Suprapubic skin (tissue), 4 donors: ENCODE data around the gene CADM2. TPM values are rescaled to one million over a fixed set of nuclear protein-coding genes. Genes with fewer than 3 reads are reported as not detected.
A peak's percentile ranks its signal among the peaks of the same experiment; 100 is the strongest.

ENCODE experiments used
- DNase-seq, 2 donors: peaks; one replicate each; pipeline ENCODE4 v3.0.0-alpha.2; 2019; ENCODE audit warnings: low spot score in 2 of 2
- H3K27ac ChIP-seq: fragments of 200-600 bp; sonication (generic); one replicate; pipeline ENCODE4 v1.5.1; 2019
- H3K27me3 ChIP-seq: fragments of 200-600 bp; sonication (generic); one replicate; pipeline ENCODE4 v1.5.1; 2019
- H3K36me3 ChIP-seq: fragments of 200-600 bp; sonication (generic); one replicate; pipeline ENCODE4 v1.5.1; 2019
- H3K4me1 ChIP-seq: fragments of 200-600 bp; sonication (generic); one replicate; pipeline ENCODE4 v1.5.1; 2019
- H3K4me3 ChIP-seq: fragments of 200-600 bp; sonication (generic); one replicate; pipeline ENCODE4 v1.5.1; 2019; ENCODE audit warnings: mild to moderate bottlenecking
- H3K9me3 ChIP-seq: fragments of 200-600 bp; sonication (generic); one replicate; pipeline ENCODE4 v1.5.1; 2019
- CTCF ChIP-seq, 2 donors: fragments of 200-600 bp in 1 of 2; fragments of 450-650 bp in 1 of 2; sonication (generic) in 1 of 2; IDR thresholded peaks; one replicate each; pipeline ENCODE4 v1.5.1; 2016 to 2019; ENCODE audit warnings: antibody characterized with exemption in 2 of 2, mild to moderate bottlenecking in 1 of 2, moderate library complexity in 1 of 2
- EP300 ChIP-seq: sonication (generic); formaldehyde crosslinking; IDR thresholded peaks from one replicate; pipeline ENCODE4 v1.6.1; 2017; ENCODE audit warnings: antibody characterized with exemption
- POLR2A ChIP-seq, 2 donors: fragments of 450-650 bp; IDR thresholded peaks; one replicate each; pipeline ENCODE4 v1.6.1; 2017; ENCODE audit warnings: antibody characterized with exemption in 2 of 2, mild to moderate bottlenecking in 2 of 2, moderate library complexity in 2 of 2
- POLR2AphosphoS5 ChIP-seq, 3 donors: sonication (generic); formaldehyde crosslinking; IDR thresholded peaks; one replicate each; pipeline ENCODE4 v1.6.1; 2017; ENCODE audit warnings: antibody characterized with exemption in 3 of 3
- WGBS: methylation state at CpG from one replicate; pipeline ENCODE4 v1.1.5; 2018; 5-methylcytosine and 5-hydroxymethylcytosine counted together
- total RNA-seq, 4 donors: library from RNA; depleted of rRNA; stranded (reverse); fragments of >200 nt; gene quantifications; one replicate each; pipeline ENCODE4 v1.1.0, GENCODE V29; 2016

Gene CADM2
- total RNA-seq, 4 donors from 2014 or later: 0.68 to 2.8 (median 1.4) TPM

DNA sequence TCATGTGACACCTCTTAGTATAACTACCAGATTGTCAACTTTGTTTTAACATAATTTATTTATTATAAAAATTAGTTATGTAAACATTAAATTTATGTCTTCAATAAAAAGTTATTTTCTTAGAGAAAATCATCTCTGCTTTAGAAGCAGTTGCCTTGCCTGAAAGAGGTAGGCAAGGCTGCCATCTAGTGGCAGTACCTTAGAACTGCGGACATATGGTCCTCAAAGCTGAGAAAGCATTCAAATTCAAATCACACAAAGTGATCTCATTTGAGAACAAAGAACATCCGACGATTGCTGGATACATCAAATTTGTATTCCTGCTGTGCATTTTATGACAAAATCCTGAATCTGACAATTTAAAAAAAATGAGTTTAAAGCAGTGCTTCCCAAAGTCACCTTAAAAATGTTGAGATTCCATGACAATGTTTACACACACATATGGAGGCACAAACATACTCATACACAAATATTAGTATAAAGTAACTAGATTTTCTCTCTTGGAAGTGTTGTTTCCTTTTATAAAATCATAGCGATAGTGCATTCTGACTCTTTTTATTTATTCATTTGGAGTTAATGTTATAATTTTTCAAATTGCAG lies 617.4 kb downstream of the CADM2 start:
- 18% methylated on average over 4 of the region's 4 CpGs for WGBS
- Histone ChIP-seq H3K4me1 (no peaks in the 10 kb centered on the region), H3K27me3 (no peaks in the 10 kb centered on the region), H3K4me3 (no peak overlapping the region), H3K27ac (no peak overlapping the region), H3K9me3 (no peaks in the 10 kb centered on the region), H3K36me3 (no peaks in the 10 kb centered on the region)
- TF ChIP-seq POLR2A (IDR thresholded peaks at IDR 0.05) (no peak), EP300 (no peak), POLR2AphosphoS5 (IDR thresholded peaks at IDR 0.05) (no peak), CTCF (IDR thresholded peaks at IDR 0.05) (peak; percentile 38 to 72)
- no peak for DNase-seq

- Histone ChIP-seq H3K27ac (no peak overlapping the region), H3K4me3 (no peak overlapping the region), H3K4me1 (no peaks in the 10 kb centered on the region), H3K36me3 (no peaks in the 10 kb centered on the region), H3K27me3 (no peaks in the 10 kb centered on the region), H3K9me3 (no peaks in the 10 kb centered on the region)
- no peak for DNase-seq
- 88% methylated on average over 4 of the region's 4 CpGs for WGBS
- no peak for TF ChIP-seq POLR2AphosphoS5 (IDR thresholded peaks at IDR 0.05)
- no peak for TF ChIP-seq EP300
- no peak for TF ChIP-seq CTCF (IDR thresholded peaks at IDR 0.05)
- TF ChIP-seq POLR2A (IDR thresholded peaks at IDR 0.05): no peak
These were observed 618.0 kb downstream of the CADM2 start for GRCh38 chr3:85576697-85577200.

DNA sequence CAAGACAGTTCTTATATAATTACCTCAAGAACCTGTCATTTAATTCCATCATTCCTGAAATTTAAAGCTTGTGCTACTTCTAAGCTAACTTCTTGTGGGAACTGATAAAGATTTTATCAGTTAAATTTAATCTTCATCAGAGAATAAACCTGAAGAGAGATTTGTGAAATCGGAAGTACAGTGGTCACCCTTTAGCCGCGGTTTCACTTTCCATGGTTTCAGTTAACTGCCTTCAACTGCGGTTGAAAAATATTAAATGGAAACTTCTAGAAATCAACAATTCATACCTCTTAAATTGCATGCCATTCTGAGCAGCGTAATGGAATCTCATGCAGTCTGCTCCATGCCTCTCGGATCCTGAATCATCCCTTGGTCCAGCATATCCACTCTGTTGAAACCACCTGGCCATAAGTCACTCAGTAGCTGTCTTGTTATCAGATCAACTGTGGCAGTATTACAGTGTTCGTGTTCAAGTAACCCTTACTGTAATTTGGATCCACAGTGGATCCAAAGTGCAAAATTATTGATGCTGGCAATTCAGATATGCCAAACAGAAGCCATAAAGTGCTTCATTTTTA lies 626.1 kb downstream of the CADM2 start:
- Histone ChIP-seq H3K27me3 (no peaks in the 10 kb centered on the region), H3K36me3 (no peaks in the 10 kb centered on the region), H3K27ac (no peak overlapping the region), H3K4me3 (no peak overlapping the region), H3K9me3 (no peaks in the 10 kb centered on the region), H3K4me1 (no peaks in the 10 kb centered on the region)
- no peak for DNase-seq
- WGBS: 89% methylated on average over 7 of the region's 7 CpGs
- no peak for TF ChIP-seq EP300
- TF ChIP-seq POLR2AphosphoS5 (IDR thresholded peaks at IDR 0.05): no peak
- TF ChIP-seq POLR2A (IDR thresholded peaks at IDR 0.05): no peak
- TF ChIP-seq CTCF (IDR thresholded peaks at IDR 0.05): no peak

DNA sequence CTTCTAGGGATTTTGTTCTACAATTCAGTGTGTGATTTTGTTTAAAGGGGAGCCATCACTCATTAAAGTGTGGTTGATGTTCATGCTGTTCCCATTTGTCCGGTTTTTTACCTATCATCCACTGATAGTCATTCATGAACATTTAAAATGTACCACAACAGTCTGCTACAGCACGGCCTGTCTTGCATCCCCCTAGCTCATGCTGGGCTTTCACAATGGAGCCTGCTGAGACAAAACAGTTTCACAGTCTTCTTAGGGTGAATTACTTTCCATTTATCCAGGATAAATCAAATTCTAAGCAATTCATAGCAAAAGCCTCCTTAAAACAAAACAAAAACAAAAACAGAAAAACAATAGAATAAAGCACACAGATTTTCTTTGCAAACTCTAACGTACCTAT lies 627.2 kb downstream of the CADM2 start:
- no peak for TF ChIP-seq POLR2AphosphoS5 (IDR thresholded peaks at IDR 0.05)
- TF ChIP-seq CTCF (IDR thresholded peaks at IDR 0.05): no peak
- no peak for TF ChIP-seq POLR2A (IDR thresholded peaks at IDR 0.05)
- TF ChIP-seq EP300: no peak
- H3K4me1 ChIP-seq: no peaks in the 10 kb centered on the region
- WGBS: 72% methylated on average over 3 of the region's 3 CpGs
- H3K27ac ChIP-seq: no peak overlapping the region
- DNase-seq: no peak
- H3K36me3 ChIP-seq: no peaks in the 10 kb centered on the region
- H3K4me3 ChIP-seq: no peak overlapping the region
- H3K27me3 ChIP-seq: no peaks in the 10 kb centered on the region
- no peaks in the 10 kb centered on the region for H3K9me3 ChIP-seq

DNA sequence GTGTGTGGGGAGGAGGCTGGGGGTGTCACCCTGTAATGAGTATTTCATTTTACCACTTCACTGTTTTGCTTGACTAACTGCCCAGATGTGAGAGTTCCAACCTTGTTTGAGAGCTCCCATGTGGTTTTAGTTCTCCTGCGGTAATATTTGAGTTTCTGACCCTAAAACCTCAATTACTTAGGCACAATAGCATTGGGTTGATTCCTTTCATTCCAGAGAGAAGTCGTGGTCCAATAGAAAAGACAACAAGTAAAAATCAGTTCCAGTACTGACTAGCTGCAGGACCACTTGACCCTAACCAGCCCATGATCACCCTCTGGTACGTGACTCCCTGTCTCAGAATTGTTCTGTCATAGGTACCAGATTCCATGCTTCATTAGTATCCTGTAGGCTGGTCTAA lies 630.4 kb downstream of the CADM2 start:
- WGBS: 51% methylated on average over 3 of the region's 3 CpGs
- Histone ChIP-seq H3K27me3 (no peaks in the 10 kb centered on the region), H3K4me1 (no peaks in the 10 kb centered on the region), H3K9me3 (no peaks in the 10 kb centered on the region), H3K4me3 (no peak overlapping the region), H3K27ac (no peak overlapping the region), H3K36me3 (no peaks in the 10 kb centered on the region)
- TF ChIP-seq CTCF (IDR thresholded peaks at IDR 0.05): no peak
- no peak for TF ChIP-seq POLR2AphosphoS5 (IDR thresholded peaks at IDR 0.05)
- TF ChIP-seq EP300: no peak
- DNase-seq: no peak
